Measurements from ENCODE around the gene EXOC6B. TPM values are rescaled to one million over a fixed set of nuclear protein-coding genes. Genes with fewer than 3 reads are reported as not detected.
"Not testable (repeated sequence)": the region's sequence is repeated elsewhere in the genome, so short reads cannot be mapped to it uniquely, and the experiment has no call there.

Gene EXOC6B
- total and polyA plus RNA-seq, 8 donors, result 2.4 to 19.2 (median 11.3) TPM

DNA sequence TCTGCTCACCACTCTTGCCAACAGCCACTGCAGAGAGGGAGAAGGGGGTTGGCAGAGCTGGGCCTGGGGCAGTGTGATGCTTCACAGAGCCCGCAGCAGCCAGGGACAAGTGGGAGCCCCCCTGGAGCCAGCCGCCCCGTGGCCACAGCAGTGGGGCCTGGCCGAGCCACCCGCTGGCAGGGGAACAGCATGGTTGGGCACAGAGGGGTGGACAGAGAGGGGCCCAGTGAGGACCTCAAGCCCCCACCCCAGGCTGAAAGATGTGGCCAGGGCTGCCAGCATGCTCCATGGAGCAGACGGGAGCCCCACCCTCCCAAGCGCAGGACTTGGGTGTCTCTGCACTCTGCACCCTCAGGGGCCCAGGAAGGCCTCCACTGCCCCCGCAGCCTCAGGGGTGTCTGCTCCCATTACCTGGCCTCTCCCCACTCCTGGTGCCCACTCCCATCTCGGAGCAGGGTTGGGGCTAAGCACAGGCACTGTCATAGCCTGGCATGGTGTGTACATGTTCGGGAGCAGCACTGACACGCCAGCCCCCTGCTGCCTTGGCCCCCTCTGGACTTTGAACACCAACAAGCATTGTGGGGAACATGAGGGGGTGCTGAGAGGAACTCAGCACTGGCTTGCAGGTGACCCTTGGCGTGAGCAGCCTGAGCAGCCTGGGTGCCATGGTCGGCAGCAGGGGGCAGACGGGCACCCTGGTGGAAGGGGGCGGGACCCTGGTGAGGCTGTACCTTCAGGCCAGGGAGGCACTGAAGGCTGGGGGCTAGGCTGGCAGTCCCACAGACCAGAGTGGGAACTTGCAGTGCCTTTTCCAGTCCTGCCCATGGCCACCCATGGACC lies 398.6 kb downstream of the EXOC6B start:
- DNase-seq, result peak in 1 of 6 donors; percentile 60
- Histone ChIP-seq H3K36me3 (no peaks in the 10 kb centered on the region), H3K9me3 (no peaks in the 10 kb centered on the region), H3K27me3 (no peaks in the 10 kb centered on the region), H3K4me1 (no peaks in the 10 kb centered on the region), H3K27ac (no peak overlapping the region), H3K4me3 (no peak overlapping the region)
- TF ChIP-seq, protein P1, sequence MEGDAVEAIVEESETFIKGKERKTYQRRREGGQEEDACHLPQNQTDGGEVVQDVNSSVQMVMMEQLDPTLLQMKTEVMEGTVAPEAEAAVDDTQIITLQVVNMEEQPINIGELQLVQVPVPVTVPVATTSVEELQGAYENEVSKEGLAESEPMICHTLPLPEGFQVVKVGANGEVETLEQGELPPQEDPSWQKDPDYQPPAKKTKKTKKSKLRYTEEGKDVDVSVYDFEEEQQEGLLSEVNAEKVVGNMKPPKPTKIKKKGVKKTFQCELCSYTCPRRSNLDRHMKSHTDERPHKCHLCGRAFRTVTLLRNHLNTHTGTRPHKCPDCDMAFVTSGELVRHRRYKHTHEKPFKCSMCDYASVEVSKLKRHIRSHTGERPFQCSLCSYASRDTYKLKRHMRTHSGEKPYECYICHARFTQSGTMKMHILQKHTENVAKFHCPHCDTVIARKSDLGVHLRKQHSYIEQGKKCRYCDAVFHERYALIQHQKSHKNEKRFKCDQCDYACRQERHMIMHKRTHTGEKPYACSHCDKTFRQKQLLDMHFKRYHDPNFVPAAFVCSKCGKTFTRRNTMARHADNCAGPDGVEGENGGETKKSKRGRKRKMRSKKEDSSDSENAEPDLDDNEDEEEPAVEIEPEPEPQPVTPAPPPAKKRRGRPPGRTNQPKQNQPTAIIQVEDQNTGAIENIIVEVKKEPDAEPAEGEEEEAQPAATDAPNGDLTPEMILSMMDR (IDR thresholded peaks at IDR 0.05), result no peak
- ATAC-seq, result no peak
- 96 to 97% methylated on average over 11 to 15 of the region's 15 CpGs for WGBS, 2 donors
- intact Hi-C loops (cut with DNase I), result no loop called here
- no peak for FAIRE-seq

DNA sequence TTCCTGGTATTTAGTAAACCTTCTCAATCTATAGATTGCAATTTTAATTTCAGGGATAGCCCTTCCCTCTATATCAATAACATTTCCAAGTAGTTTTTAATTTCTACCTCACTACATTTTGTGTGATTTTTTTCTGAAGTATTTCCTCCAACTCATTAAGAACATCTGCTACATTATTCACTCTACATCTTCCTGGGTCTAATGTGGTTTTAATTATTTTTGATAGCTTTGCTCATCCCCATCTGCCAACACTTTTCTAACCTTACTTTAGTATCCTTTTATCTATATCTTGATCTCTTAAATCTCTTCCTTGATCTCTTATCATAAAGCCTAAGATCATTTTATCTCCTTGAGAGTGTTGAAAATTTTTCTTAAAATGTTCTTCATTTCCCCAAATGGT lies 399.8 kb downstream of the EXOC6B start:
- Histone ChIP-seq H3K4me3 (no peak overlapping the region), H3K27ac (no peak overlapping the region), H3K9me3 (no peaks in the 10 kb centered on the region), H3K27me3 (no peaks in the 10 kb centered on the region), H3K36me3 (no peaks in the 10 kb centered on the region), H3K4me1 (no peaks in the 10 kb centered on the region)
- intact Hi-C loops (cut with DNase I), result no loop called here
- TF ChIP-seq, protein P1 (IDR thresholded peaks at IDR 0.05), result no peak
- no peak for DNase-seq
- ATAC-seq, result no peak
- FAIRE-seq, result no peak

DNA sequence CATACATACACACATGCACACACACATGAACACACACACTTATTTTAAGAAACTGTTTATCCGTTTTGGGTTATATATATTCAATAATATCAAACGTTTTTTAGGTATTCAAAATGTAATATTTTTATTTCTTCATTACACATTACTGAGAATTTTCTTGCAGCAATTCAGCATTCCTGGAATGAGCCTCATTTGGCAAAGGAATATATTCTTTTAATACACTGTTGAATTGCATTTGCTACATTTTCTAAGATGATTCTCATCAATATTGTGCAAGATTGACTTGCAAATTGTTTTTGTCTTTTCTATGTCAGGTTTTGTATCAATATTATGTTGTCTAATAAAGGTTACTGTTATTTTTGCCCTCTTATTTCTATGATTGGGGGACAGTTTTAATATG lies 402.1 kb downstream of the EXOC6B start:
- ATAC-seq (no peak), DNase-seq (no peak), FAIRE-seq (no peak)
- no peaks in the 10 kb centered on the region for H3K4me1 ChIP-seq
- WGBS, 2 donors, result 58 to 59% methylated on average over 2 of the region's 2 CpGs
- no peaks in the 10 kb centered on the region for H3K36me3 ChIP-seq
- H3K27ac ChIP-seq, result no peak overlapping the region
- no peaks in the 10 kb centered on the region for H3K27me3 ChIP-seq
- TF ChIP-seq, protein P1 (IDR thresholded peaks at IDR 0.05), result no peak
- no peak overlapping the region for H3K4me3 ChIP-seq
- intact Hi-C loops (cut with DNase I), result no loop called here
- no peaks in the 10 kb centered on the region for H3K9me3 ChIP-seq

DNA sequence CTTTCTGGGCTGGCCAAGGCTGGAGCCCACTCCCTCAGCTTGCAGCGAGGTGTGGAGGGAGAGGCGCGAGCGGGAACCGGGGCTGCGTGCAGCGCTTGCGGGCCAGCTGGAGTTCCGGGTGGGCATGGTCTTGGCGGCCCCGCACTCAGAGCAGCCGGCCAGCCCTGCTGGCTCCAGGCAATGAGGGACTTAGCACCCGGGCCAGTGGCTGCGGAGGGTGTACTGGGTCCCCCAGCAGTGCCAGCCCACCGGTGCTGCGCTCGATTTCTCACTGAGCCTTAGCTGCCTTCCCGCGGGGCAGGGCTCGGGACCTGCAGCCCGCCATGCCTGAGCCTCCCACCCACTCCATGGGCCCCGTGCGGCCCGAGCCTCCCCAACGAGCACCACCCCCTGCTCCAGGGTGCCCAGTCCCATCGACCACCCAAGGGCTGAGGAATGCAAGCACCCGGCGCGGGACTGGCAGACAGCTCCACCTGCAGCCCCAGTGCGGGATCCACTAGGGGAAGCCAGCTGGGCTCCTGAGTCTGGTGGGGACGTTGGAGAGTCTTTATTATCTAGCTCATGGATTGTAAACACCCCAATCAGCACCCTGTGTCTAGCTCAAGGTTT lies 404.0 kb downstream of the EXOC6B start:
- peak in 1 of 6 donors; percentile 42 for DNase-seq
- H3K27me3 ChIP-seq; FAIRE-seq; intact Hi-C loops (cut with DNase I); H3K4me1 ChIP-seq; H3K36me3 ChIP-seq; H3K27ac ChIP-seq; H3K9me3 ChIP-seq; H3K4me3 ChIP-seq; ATAC-seq: not testable (repeated sequence)
- WGBS, 2 donors, result 96 to 97% methylated on average over 24 to 31 of the region's 31 CpGs

DNA sequence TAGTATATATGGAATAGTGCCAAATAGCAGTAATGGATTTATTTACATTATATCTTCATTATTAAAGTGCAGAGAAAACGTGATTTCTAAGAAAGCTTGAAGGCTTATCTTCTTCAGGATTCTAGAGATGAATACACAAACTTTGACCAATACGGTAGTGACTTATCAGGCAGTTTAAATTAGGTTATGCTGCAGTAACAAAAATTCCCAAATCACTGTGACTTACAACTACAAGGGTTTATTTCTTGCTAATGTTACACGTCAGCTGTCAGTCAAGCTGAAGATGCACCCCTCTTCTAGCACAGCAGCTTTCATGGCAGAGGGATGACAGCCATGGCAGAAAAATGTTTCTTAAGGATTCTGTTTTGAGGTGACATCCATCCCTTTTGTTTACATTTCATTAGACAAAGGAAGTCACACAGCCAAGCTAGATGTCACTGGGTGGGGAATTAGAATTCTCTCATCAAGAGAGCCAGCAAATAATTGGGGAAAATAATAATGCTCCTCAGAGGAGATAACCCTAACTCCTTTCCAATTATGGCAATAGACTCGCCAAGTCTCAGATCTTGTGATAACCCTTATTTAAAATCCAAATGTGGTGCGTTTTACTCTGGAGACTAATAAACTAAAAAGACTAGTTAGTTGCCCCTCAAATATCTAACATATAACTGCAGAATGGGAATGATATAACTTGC lies 409.9 kb downstream of the EXOC6B start:
- Histone ChIP-seq H3K27ac (no peak overlapping the region), H3K9me3 (no peaks in the 10 kb centered on the region), H3K4me1 (no peaks in the 10 kb centered on the region), H3K4me3 (no peak overlapping the region), H3K27me3 (no peaks in the 10 kb centered on the region), H3K36me3 (no peaks in the 10 kb centered on the region)
- intact Hi-C loops (cut with DNase I), result no loop called here
- no peak for FAIRE-seq
- no peak for ATAC-seq
- WGBS, 2 donors, result 85 to 92% methylated on average over 5 of the region's 5 CpGs
- TF ChIP-seq, protein P1 (IDR thresholded peaks at IDR 0.05), result no peak
- DNase-seq, result no peak

Measured in pancreas (tissue), 10 donors.